ENCODE data around the gene MYL6B.

Gene MYL6B

GRCh38 chr12:56202838-56203237, 50.5 kb downstream of the MYL6B start:
- no peak for DNase-seq (ENCODE audit: low read depth)
- TF ChIP-seq CTCF (conservative IDR thresholded peaks at IDR 0.05; ENCODE audit: low read depth, low read length): no peak
- no peak overlapping the region for H3K4me3 ChIP-seq (ENCODE audit: low read depth, low read length)

GRCh38 chr12:56204275-56204674, 51.9 kb downstream of the MYL6B start:
- no peak for TF ChIP-seq CTCF (conservative IDR thresholded peaks at IDR 0.05; ENCODE audit: low read depth, low read length)
- no peak overlapping the region for H3K4me3 ChIP-seq (ENCODE audit: low read depth, low read length)
- DNase-seq (ENCODE audit: low read depth): no peak

GRCh38 chr12:56205445-56205844, 53.1 kb downstream of the MYL6B start:
- DNase-seq (ENCODE audit: low read depth): no peak
- no peak overlapping the region for H3K4me3 ChIP-seq (ENCODE audit: low read depth, low read length)
- peak; percentile 18 for TF ChIP-seq CTCF (conservative IDR thresholded peaks at IDR 0.05; ENCODE audit: low read depth, low read length)

- no peak overlapping the region for H3K4me3 ChIP-seq (ENCODE audit: low read depth, low read length)
- peak; percentile 85 for TF ChIP-seq CTCF (conservative IDR thresholded peaks at IDR 0.05; ENCODE audit: low read depth, low read length)
- peak; percentile 73 for DNase-seq (ENCODE audit: low read depth)
Measured at GRCh38 chr12:56206452-56207166, 54.2 kb downstream of the MYL6B start.
